Measurements from ENCODE around the gene DSE. TPM values are rescaled to one million over a fixed set of nuclear protein-coding genes. Genes with fewer than 3 reads are reported as not detected.
"Not testable (repeated sequence)": the region's sequence is repeated elsewhere in the genome, so short reads cannot be mapped to it uniquely, and the experiment has no call there.

DSE gene
- 24.7 and 34.0 TPM in 2 replicates for total RNA-seq (2012; rRNA removed)

DNA sequence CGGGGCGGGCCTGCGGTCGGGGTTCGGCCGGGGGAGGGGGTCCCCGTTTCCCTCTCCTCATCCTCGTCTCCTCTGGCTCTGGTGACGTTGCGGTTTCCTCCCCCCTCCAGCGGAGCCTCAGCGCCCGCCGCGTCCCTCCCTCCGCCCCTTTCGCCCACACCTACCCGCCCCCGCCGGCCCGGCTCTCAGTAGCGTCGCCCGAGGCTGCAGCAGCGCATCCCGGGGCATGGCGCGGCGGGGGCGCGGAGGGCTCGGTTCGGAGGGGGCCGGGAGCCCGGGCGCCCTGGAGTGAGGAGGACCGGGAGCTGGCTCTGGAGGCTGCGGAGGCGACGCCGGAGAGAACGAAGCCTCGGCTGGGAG is at the start of gene DSE:
DSE (plus strand) TSS at position 188 of the 360 bp plus-strand sequence. CDS start 28,304 bp downstream, outside the sequence.
- Histone ChIP-seq H3K4me3 (ENCODE audit: low read length) (peak within 1 kb of the TSS; percentile 89), H3K4me2 (ENCODE audit: low read length) (peak within 1 kb of the TSS; percentile 90), H3K36me3 (ENCODE audit: insufficient read depth, low read length) (no peaks in the 10 kb centered on the region), H3K27me3 (ENCODE audit: control insufficient read depth, insufficient read depth, low read length) (no peaks in the 10 kb centered on the region), H3K4me1 (ENCODE audit: control insufficient read depth, insufficient read depth, low read length) (peaks cover 4% of the 10 kb centered on the region), H3K9ac (ENCODE audit: low read depth, low read length) (peak within 1 kb of the TSS; percentile 88), H3K9me3 (replicated peaks; ENCODE audit: low read length) (no peaks in the 10 kb centered on the region)

DNA sequence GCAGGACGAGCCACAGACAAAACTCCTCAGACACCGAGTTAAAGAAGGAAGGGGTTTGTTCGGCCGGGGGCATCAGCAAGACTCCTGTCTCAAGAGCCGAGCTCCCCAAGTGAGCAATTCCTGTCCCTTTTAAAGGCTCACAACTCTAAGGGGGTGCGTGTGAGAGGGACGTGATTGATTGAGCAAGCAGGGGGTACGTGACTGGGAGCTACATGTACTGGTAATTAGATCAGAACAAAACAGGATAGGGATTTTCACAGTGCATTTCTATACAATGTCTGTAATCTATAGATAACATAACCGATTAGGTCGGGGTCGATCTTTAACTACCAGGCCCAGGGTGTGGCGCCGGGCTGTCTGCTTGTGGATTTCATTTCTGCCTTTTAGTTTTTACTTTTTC is 48.8 kb upstream of the DSE start:
- not testable (repeated sequence) for H3K4me2 ChIP-seq (ENCODE audit: low read length); H3K27me3 ChIP-seq (ENCODE audit: control insufficient read depth, insufficient read depth, low read length); H3K9me3 ChIP-seq (replicated peaks; ENCODE audit: low read length); H3K4me3 ChIP-seq (ENCODE audit: low read length); H3K36me3 ChIP-seq (ENCODE audit: insufficient read depth, low read length); H3K4me1 ChIP-seq (ENCODE audit: control insufficient read depth, insufficient read depth, low read length); H3K9ac ChIP-seq (ENCODE audit: low read depth, low read length)

DNA sequence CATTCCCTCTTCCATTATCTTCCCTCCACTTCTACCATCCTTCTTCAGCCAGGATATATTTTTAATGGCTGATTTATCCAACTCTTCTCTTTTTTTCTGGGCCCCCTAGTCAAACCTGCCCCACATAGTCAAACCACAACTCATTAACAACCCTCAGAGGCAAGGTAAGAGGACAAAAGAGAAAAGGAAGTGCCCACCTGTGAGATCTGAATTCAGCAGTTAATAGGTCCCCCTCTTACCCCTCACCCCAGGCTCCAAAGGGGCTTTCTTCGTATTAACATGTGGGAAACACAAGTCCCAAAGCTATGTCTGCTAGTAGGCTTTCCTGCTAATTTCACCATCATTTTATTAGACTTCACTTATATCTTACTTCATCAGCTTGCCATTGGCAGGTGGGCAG is 46.9 kb upstream of the DSE start:
- no peak overlapping the region for H3K9ac ChIP-seq (ENCODE audit: low read depth, low read length)
- no peak overlapping the region for H3K4me3 ChIP-seq (ENCODE audit: low read length)
- no peaks in the 10 kb centered on the region for H3K36me3 ChIP-seq (ENCODE audit: insufficient read depth, low read length)
- H3K4me1 ChIP-seq (ENCODE audit: control insufficient read depth, insufficient read depth, low read length), result peaks cover 10% of the 10 kb centered on the region
- H3K4me2 ChIP-seq (ENCODE audit: low read length), result no peak overlapping the region
- no peaks in the 10 kb centered on the region for H3K27me3 ChIP-seq (ENCODE audit: control insufficient read depth, insufficient read depth, low read length)
- H3K9me3 ChIP-seq (replicated peaks; ENCODE audit: low read length), result no peaks in the 10 kb centered on the region

DNA sequence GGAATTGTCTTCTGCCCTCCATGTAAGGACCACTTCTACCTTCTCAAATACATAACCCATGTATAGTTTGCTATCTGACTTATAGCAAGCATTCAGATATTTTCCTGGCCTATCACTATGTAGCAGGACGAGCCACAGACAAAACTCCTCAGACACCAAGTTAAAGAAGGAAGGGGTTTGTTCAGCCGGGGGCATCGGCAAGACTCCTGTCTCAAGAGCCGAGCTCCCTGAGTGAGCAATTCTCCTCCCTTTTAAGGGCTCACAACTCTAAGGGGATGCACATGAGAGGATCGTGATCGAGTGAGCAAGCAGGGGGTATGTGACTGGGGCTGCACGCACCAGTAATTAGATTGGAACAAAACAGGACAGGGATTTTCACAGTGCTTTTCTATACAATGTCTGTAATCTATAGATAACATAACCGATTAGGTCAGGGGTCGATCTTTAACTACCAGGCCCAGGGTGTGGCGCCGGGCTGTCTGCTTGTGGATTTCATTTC is 45.1 kb upstream of the DSE start:
- peaks cover 25% of the 10 kb centered on the region for H3K4me1 ChIP-seq (ENCODE audit: control insufficient read depth, insufficient read depth, low read length)
- not testable (repeated sequence) for H3K9me3 ChIP-seq (replicated peaks; ENCODE audit: low read length); H3K27me3 ChIP-seq (ENCODE audit: control insufficient read depth, insufficient read depth, low read length); H3K4me2 ChIP-seq (ENCODE audit: low read length); H3K9ac ChIP-seq (ENCODE audit: low read depth, low read length); H3K4me3 ChIP-seq (ENCODE audit: low read length); H3K36me3 ChIP-seq (ENCODE audit: insufficient read depth, low read length)

DNA sequence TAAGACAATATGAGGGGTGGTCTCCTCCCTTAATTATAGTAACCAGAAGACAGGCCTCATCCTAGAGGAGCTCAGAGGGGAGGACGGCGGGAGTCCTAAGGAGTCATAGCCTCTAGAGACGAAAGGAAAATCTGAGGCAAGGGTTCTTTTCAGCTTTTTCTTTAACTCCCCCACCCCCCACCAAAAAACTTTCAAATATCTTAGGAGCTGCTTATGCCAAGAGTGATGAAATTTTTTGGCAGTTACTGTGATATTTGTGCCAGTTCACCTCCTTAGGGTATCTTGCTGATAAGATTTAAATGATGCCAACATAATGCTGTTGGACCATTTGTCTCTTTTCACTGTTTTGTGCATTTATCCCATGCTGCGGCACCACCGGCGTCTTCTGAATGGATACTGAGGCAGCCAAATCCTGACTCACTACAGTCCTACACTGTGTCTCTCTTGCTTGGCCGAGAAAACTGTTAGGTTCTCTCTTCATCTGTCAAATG is 44.5 kb upstream of the DSE start:
- Histone ChIP-seq H3K4me1 (ENCODE audit: control insufficient read depth, insufficient read depth, low read length) (peaks cover 30% of the 10 kb centered on the region), H3K9me3 (replicated peaks; ENCODE audit: low read length) (no peaks in the 10 kb centered on the region)

DNA sequence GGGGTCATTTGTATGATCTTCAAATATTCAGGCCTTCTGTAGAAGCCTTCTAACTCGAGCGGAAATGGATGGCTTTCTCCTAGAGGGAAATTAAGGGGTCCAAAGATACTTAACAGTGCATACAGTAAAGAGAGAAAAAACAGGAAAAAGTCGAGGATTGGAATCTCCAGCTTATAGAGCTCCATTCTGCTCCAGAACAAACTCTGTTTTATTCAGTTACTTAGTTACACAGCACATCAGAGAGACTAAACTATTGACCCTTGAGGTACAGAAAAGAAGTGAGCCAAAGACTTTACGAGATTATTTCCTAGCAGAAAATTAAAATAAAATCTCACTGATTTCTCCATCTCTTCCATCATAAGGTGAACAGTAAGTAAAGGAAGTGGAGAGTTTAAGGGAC is 43.8 kb upstream of the DSE start:
- Histone ChIP-seq H3K4me1 (ENCODE audit: control insufficient read depth, insufficient read depth, low read length) (peaks cover 31% of the 10 kb centered on the region), H3K9me3 (replicated peaks; ENCODE audit: low read length) (no peaks in the 10 kb centered on the region), H3K36me3 (ENCODE audit: insufficient read depth, low read length) (no peaks in the 10 kb centered on the region), H3K9ac (ENCODE audit: low read depth, low read length) (no peak overlapping the region), H3K4me3 (ENCODE audit: low read length) (no peak overlapping the region), H3K4me2 (ENCODE audit: low read length) (no peak overlapping the region), H3K27me3 (ENCODE audit: control insufficient read depth, insufficient read depth, low read length) (no peaks in the 10 kb centered on the region)

More for the DNA sequence above, 44.5 kb upstream of the DSE start:
- H3K4me2 ChIP-seq (ENCODE audit: low read length), result no peak overlapping the region
- H3K4me3 ChIP-seq (ENCODE audit: low read length), result no peak overlapping the region
- H3K36me3 ChIP-seq (ENCODE audit: insufficient read depth, low read length), result no peaks in the 10 kb centered on the region
- no peaks in the 10 kb centered on the region for H3K27me3 ChIP-seq (ENCODE audit: control insufficient read depth, insufficient read depth, low read length)
- no peak overlapping the region for H3K9ac ChIP-seq (ENCODE audit: low read depth, low read length)

DNA sequence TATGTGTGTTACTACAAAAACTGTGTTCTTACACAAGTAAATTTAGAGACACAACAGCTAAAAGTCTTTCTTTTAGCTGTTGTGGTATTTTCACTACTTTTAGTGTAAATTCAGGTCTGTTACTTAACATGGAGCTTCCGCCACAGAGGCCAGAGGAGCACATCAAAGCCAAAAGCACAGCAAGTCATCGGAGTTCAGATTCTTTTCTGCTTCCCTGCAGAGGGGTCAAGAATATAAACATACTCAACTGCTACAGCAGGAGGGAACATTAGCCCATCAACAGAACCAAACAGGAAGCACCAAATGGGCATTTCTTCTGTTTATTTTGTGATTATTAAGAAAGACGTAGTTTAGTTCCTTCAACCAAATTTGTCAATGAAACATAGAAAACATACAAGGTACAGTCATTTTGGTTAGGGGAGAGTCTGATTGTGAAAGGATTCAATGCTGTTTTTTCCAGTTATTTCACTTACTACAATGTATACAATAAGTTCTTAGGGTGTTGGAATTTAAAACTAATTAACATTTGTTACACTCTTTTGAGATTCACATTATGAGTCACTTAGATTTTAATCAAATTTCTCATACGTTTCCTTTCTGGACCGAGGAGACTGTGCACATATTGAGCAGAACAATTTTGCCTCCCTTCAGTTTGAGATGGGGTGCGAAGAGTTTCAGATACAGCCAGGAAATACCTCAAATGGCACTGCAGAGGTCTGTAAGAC is 42.8 kb upstream of the DSE start:
- no peak overlapping the region for H3K4me3 ChIP-seq (ENCODE audit: low read length)
- no peak overlapping the region for H3K4me2 ChIP-seq (ENCODE audit: low read length)
- no peak overlapping the region for H3K9ac ChIP-seq (ENCODE audit: low read depth, low read length)
- H3K4me1 ChIP-seq (ENCODE audit: control insufficient read depth, insufficient read depth, low read length), result peaks cover 31% of the 10 kb centered on the region
- H3K27me3 ChIP-seq (ENCODE audit: control insufficient read depth, insufficient read depth, low read length), result no peaks in the 10 kb centered on the region
- H3K9me3 ChIP-seq (replicated peaks; ENCODE audit: low read length), result no peaks in the 10 kb centered on the region
- H3K36me3 ChIP-seq (ENCODE audit: insufficient read depth, low read length), result no peaks in the 10 kb centered on the region

DNA sequence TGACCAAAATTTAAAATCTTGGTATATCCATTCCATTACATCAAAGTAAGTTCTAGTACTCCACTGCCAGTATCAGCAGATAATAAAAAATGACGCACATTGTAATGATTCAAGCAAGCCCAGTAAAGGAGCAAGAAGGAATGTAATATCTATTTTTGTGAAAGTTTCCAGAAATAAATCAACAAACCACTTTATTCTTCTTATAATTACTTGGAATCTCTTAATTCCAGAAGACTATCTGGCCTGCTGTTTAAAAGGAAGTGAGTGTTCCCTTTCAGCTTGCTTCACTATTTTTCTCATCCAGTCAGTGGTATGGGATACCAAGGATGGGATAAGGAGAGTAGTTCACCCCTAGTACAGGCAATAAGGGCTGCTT is 42.2 kb upstream of the DSE start:
- no peak overlapping the region for H3K4me2 ChIP-seq (ENCODE audit: low read length)
- H3K9ac ChIP-seq (ENCODE audit: low read depth, low read length), result no peak overlapping the region
- no peaks in the 10 kb centered on the region for H3K9me3 ChIP-seq (replicated peaks; ENCODE audit: low read length)
- H3K36me3 ChIP-seq (ENCODE audit: insufficient read depth, low read length), result no peaks in the 10 kb centered on the region
- no peaks in the 10 kb centered on the region for H3K27me3 ChIP-seq (ENCODE audit: control insufficient read depth, insufficient read depth, low read length)
- H3K4me3 ChIP-seq (ENCODE audit: low read length), result no peak overlapping the region
- peaks cover 31% of the 10 kb centered on the region for H3K4me1 ChIP-seq (ENCODE audit: control insufficient read depth, insufficient read depth, low read length)

DNA sequence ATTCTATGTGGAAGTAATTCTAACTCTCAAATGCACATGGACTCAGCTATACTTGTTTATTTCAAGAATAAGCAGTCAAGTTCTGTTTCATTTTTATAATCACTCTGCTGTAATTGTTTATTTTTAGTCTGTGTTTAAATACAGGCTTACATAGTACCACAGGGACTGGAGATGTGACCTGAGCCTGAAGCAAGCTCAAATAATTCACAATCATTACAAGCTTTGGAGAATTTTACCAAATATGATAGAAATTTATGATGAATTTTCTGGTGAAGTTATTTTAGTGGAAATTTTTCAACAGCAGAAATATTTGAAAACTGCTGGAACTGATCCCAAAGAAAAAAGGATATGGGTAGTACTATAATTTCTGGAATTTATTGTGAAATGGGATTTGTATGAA is 41.6 kb upstream of the DSE start:
- Histone ChIP-seq H3K4me2 (ENCODE audit: low read length) (no peak overlapping the region), H3K9me3 (replicated peaks; ENCODE audit: low read length) (no peaks in the 10 kb centered on the region), H3K36me3 (ENCODE audit: insufficient read depth, low read length) (no peaks in the 10 kb centered on the region), H3K4me1 (ENCODE audit: control insufficient read depth, insufficient read depth, low read length) (peaks cover 31% of the 10 kb centered on the region), H3K4me3 (ENCODE audit: low read length) (no peak overlapping the region), H3K27me3 (ENCODE audit: control insufficient read depth, insufficient read depth, low read length) (no peaks in the 10 kb centered on the region), H3K9ac (ENCODE audit: low read depth, low read length) (no peak overlapping the region)

DNA sequence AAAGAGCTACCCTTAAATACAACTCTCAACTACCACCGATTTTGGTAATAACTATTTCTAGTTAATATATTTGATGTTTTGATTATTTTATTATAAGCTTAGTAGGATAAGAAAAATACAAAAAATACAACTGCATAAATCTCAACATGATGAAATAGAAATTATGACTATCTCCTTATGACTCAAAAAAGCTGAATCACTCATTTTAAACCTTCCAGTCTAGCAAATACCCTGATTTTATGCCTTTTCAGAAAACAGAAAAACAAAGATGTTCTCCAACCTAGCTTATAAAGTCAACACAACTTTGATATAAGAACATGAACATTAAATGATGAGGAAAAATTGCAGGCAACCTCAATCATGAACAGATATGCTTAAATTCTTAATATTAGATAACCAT is 40.2 kb upstream of the DSE start:
- H3K27me3 ChIP-seq (ENCODE audit: control insufficient read depth, insufficient read depth, low read length), result no peaks in the 10 kb centered on the region
- H3K9me3 ChIP-seq (replicated peaks; ENCODE audit: low read length), result no peaks in the 10 kb centered on the region
- H3K4me2 ChIP-seq (ENCODE audit: low read length), result no peak overlapping the region
- no peaks in the 10 kb centered on the region for H3K36me3 ChIP-seq (ENCODE audit: insufficient read depth, low read length)
- H3K4me1 ChIP-seq (ENCODE audit: control insufficient read depth, insufficient read depth, low read length), result peaks cover 31% of the 10 kb centered on the region
- no peak overlapping the region for H3K9ac ChIP-seq (ENCODE audit: low read depth, low read length)
- no peak overlapping the region for H3K4me3 ChIP-seq (ENCODE audit: low read length)

DNA sequence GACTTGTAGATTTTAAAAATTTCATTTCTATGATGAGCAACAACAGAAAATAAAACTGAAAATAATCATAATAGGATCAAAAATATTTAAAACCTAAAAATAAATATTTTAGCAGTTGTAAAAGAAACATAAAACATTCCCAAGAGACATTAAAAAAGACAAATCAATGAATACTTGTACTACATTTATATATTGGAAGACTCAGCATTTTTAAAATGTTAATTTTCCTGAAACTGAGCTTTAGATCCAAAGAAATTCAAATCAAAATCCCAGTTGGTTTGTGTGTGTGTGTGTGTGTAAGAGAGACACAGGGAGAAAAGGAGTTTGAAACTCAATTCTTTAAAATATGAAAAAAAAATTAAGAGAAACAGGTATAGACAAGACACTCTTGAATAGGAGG is 38.7 kb upstream of the DSE start:
- no peaks in the 10 kb centered on the region for H3K36me3 ChIP-seq (ENCODE audit: insufficient read depth, low read length)

More for the DNA sequence above, 38.7 kb upstream of the DSE start:
- Histone ChIP-seq H3K4me3 (ENCODE audit: low read length) (no peak overlapping the region), H3K4me2 (ENCODE audit: low read length) (no peak overlapping the region), H3K9ac (ENCODE audit: low read depth, low read length) (no peak overlapping the region), H3K27me3 (ENCODE audit: control insufficient read depth, insufficient read depth, low read length) (no peaks in the 10 kb centered on the region), H3K4me1 (ENCODE audit: control insufficient read depth, insufficient read depth, low read length) (peaks cover 31% of the 10 kb centered on the region), H3K9me3 (replicated peaks; ENCODE audit: low read length) (no peaks in the 10 kb centered on the region)

Data from skeletal muscle satellite cell (primary cell).